Left ventricle myocardium inferior (tissue), 1 donor: Measurements from ENCODE around the gene AP1B1. TPM values are rescaled to one million over a fixed set of nuclear protein-coding genes. Genes with fewer than 3 reads are reported as not detected.

ENCODE experiments used
- DNase-seq: peaks from one replicate; pipeline ENCODE4 v3.0.0-alpha.2; 2020
- H3K27ac ChIP-seq: fragments of 200-600 bp; replicated peaks from 2 replicates; pipeline ENCODE4 v1.8.0; 2021
- H3K27me3 ChIP-seq: fragments of 200-600 bp; 2 replicates; pipeline ENCODE4 v1.8.0; 2021; ENCODE audit warnings: low read depth
- H3K36me3 ChIP-seq: fragments of 200-600 bp; 2 replicates; pipeline ENCODE4 v1.8.0; 2021
- H3K4me1 ChIP-seq: fragments of 200-600 bp; 2 replicates; pipeline ENCODE4 v1.8.0; 2021
- H3K4me3 ChIP-seq: fragments of 200-600 bp; 2 replicates; pipeline ENCODE4 v1.8.0; 2021; ENCODE audit warnings: mild to moderate bottlenecking, moderate library complexity
- H3K9me3 ChIP-seq: fragments of 200-600 bp; replicated peaks from 2 replicates; pipeline ENCODE4 v1.8.0; 2021
- CTCF ChIP-seq: fragments of 200-600 bp; IDR thresholded peaks from 2 replicates; pipeline ENCODE4 v1.8.0; 2021; ENCODE audit warnings: antibody characterized with exemption, mild to moderate bottlenecking, borderline replicate concordance
- intact Hi-C: fragments of 100-400 bp; cut with micrococcal nuclease; formaldehyde crosslinking; loops from one replicate; pipeline ENCODE4 v1.11.0; 2022
- total RNA-seq: library from RNA; stranded (reverse); fragmentation: NEBNext Ultra II Directional; extraction: Animal tissue kit (Norgen Biotek cat#: 25700); gene quantifications from one replicate; pipeline ENCODE4 v1.2.1, GENCODE V29; 2021
- donor health status: DM: no; HTN: yes; CAD: no; lungs with severe emphysema.

Gene AP1B1
- total RNA-seq, 1 donor from 2014 or later = 28.2 TPM

- DNase-seq = no peak
- intact Hi-C loops = no loop called here
- H3K27ac ChIP-seq = no peak overlapping the region
- no peak for TF ChIP-seq CTCF
- H3K36me3 ChIP-seq = peaks cover 100% of the 10 kb centered on the region
- H3K27me3 ChIP-seq = no peaks in the 10 kb centered on the region
- H3K4me3 ChIP-seq = no peak overlapping the region
- no peaks in the 10 kb centered on the region for H3K4me1 ChIP-seq
- no peaks in the 10 kb centered on the region for H3K9me3 ChIP-seq
These were observed 35.6 kb downstream of the AP1B1 start for GRCh38 chr22:29352778-29353177.

GRCh38 chr22:29351891-29352290 lies 36.5 kb downstream of the AP1B1 start:
- Histone ChIP-seq H3K4me3 (no peak overlapping the region), H3K27ac (no peak overlapping the region), H3K36me3 (peaks cover 100% of the 10 kb centered on the region), H3K4me1 (peaks cover 6% of the 10 kb centered on the region), H3K9me3 (no peaks in the 10 kb centered on the region), H3K27me3 (no peaks in the 10 kb centered on the region)
- no peak for TF ChIP-seq CTCF
- no peak for DNase-seq
- intact Hi-C loops = no loop called here

GRCh38 chr22:29351042-29351441 lies 37.3 kb downstream of the AP1B1 start:
- Histone ChIP-seq H3K36me3 (peaks cover 100% of the 10 kb centered on the region), H3K4me1 (peaks cover 15% of the 10 kb centered on the region), H3K27me3 (no peaks in the 10 kb centered on the region), H3K4me3 (no peak overlapping the region), H3K27ac (no peak overlapping the region), H3K9me3 (no peaks in the 10 kb centered on the region)
- no peak for TF ChIP-seq CTCF
- intact Hi-C loops = no loop called here
- no peak for DNase-seq

GRCh38 chr22:29348956-29349355 lies 39.4 kb downstream of the AP1B1 start:
- Histone ChIP-seq H3K9me3 (no peaks in the 10 kb centered on the region), H3K27ac (no peak overlapping the region), H3K36me3 (peaks cover 89% of the 10 kb centered on the region), H3K27me3 (no peaks in the 10 kb centered on the region), H3K4me1 (peaks cover 28% of the 10 kb centered on the region), H3K4me3 (no peak overlapping the region)
- no peak for DNase-seq
- TF ChIP-seq CTCF = no peak
- intact Hi-C loops = no loop called here

- no peaks in the 10 kb centered on the region for H3K27me3 ChIP-seq
- H3K36me3 ChIP-seq = peaks cover 87% of the 10 kb centered on the region
- no peak overlapping the region for H3K27ac ChIP-seq
- intact Hi-C loops = no loop called here
- no peak overlapping the region for H3K4me3 ChIP-seq
- DNase-seq = no peak
- no peak for TF ChIP-seq CTCF
- peaks cover 37% of the 10 kb centered on the region for H3K4me1 ChIP-seq
- no peaks in the 10 kb centered on the region for H3K9me3 ChIP-seq
These were observed 40.3 kb downstream of the AP1B1 start for GRCh38 chr22:29348041-29348440.

- no peaks in the 10 kb centered on the region for H3K27me3 ChIP-seq
- H3K36me3 ChIP-seq = peaks cover 79% of the 10 kb centered on the region
- H3K4me1 ChIP-seq = peaks cover 51% of the 10 kb centered on the region
- DNase-seq = no peak
- H3K9me3 ChIP-seq = no peaks in the 10 kb centered on the region
- intact Hi-C loops = no loop called here
- no peak overlapping the region for H3K4me3 ChIP-seq
- no peak for TF ChIP-seq CTCF
- H3K27ac ChIP-seq = peak overlapping the region; percentile 24
These were observed 41.7 kb downstream of the AP1B1 start for GRCh38 chr22:29346659-29347058.
